CD14-positive monocyte (primary cell): ENCODE data around the gene SDCBP2. TPM values are rescaled to one million over a fixed set of nuclear protein-coding genes. Genes with fewer than 3 reads are reported as not detected.

Experiments
- DNase-seq, 3 donors: peaks; one replicate each; pipeline ENCODE4 v3.0.0-alpha.2; 2011 to 2022
- H2AFZ ChIP-seq: 2 replicates; pipeline ENCODE4 v1.6.0; 2012; ENCODE audit warnings: mild to moderate bottlenecking, low read depth, low read length, inconsistent platforms; ENCODE audit not compliant: insufficient read depth, poor library complexity, severe bottlenecking
- H3K27ac ChIP-seq, 2 donors: 1 replicate in 1 of 2; 2 replicates in 1 of 2; pipeline ENCODE4 v1.5.1; 2012 to 2013; ENCODE audit warnings: low read length in 2 of 2, control low read depth in 1 of 2, inconsistent platforms in 1 of 2, low read depth in 1 of 2, mild to moderate bottlenecking in 1 of 2
- H3K27me3 ChIP-seq, 2 donors: one replicate each; pipeline versions ENCODE4 v1.6.0 to v1.6.1; 2011 to 2013; ENCODE audit warnings: low read length in 2 of 2; ENCODE audit not compliant: control insufficient read depth in 2 of 2, insufficient read depth in 2 of 2
- H3K36me3 ChIP-seq, 2 donors: replicated peaks in 1 of 2; 1 replicate in 1 of 2; 2 replicates in 1 of 2; pipeline versions ENCODE4 v1.5.1 to v1.6.1; 2012 to 2013; ENCODE audit warnings: low read length in 2 of 2, control low read depth in 1 of 2, inconsistent platforms in 1 of 2, mild to moderate bottlenecking in 1 of 2; ENCODE audit not compliant: insufficient read depth in 2 of 2, control insufficient read depth in 1 of 2
- H3K4me1 ChIP-seq, 2 donors: 1 replicate in 1 of 2; 2 replicates in 1 of 2; pipeline versions ENCODE4 v1.5.1 to v1.6.1; 2012 to 2013; ENCODE audit warnings: low read length in 2 of 2, control low read depth in 1 of 2, inconsistent platforms in 1 of 2, mild to moderate bottlenecking in 1 of 2, moderate library complexity in 1 of 2; ENCODE audit not compliant: insufficient read depth in 2 of 2, control insufficient read depth in 1 of 2
- H3K4me2 ChIP-seq: replicated peaks from 2 replicates; pipeline ENCODE3; 2012; ENCODE audit warnings: low read length, moderate library complexity, mild to moderate bottlenecking; ENCODE audit not compliant: poor library complexity, severe bottlenecking; ENCODE audit errors: extremely low read depth
- H3K4me3 ChIP-seq, 3 experiments: fragments of 200-600 bp in 1 of 3; sonication (generic) in 1 of 3; replicated peaks in 1 of 3; 1 replicate in 2 of 3; 2 replicates in 1 of 3; pipeline ENCODE4 v1.5.1; 2011 to 2013; ENCODE audit warnings: low read length in 3 of 3, mild to moderate bottlenecking in 3 of 3, control low read depth in 2 of 3, low read depth in 2 of 3, inconsistent platforms in 1 of 3, moderate library complexity in 1 of 3
- H3K79me2 ChIP-seq: 2 replicates; pipeline ENCODE4 v1.6.0; 2012; ENCODE audit warnings: mild to moderate bottlenecking, control low read depth, inconsistent platforms, low read length, moderate library complexity; ENCODE audit not compliant: insufficient read depth
- H3K9ac ChIP-seq: 2 replicates; pipeline ENCODE4 v1.6.0; 2017; ENCODE audit warnings: low read length, mild to moderate bottlenecking; ENCODE audit not compliant: insufficient read depth, poor library complexity, severe bottlenecking
- H3K9me3 ChIP-seq, 2 donors: replicated peaks in 1 of 2; 1 replicate in 1 of 2; 2 replicates in 1 of 2; pipeline versions ENCODE4 v1.5.1 to v1.6.1; 2012 to 2013; ENCODE audit warnings: low read length in 2 of 2, control low read depth in 1 of 2; ENCODE audit not compliant: control insufficient read depth in 1 of 2, insufficient read depth in 1 of 2
- H4K20me1 ChIP-seq: 2 replicates; pipeline ENCODE4 v1.6.0; 2012; ENCODE audit warnings: mild to moderate bottlenecking, low read length, control low read depth, moderate library complexity; ENCODE audit not compliant: insufficient read depth
- H3K27ac Mint-ChIP-seq, 7 donors: one replicate each; pipeline ENCODE4 v1.8.0; 2020; ENCODE audit warnings: mild to moderate bottlenecking in 7 of 7, mixed read lengths in 7 of 7, moderate library complexity in 6 of 7, inconsistent platforms in 2 of 7
- H3K27me3 Mint-ChIP-seq, 3 donors: one replicate each; pipeline ENCODE4 v1.8.0; 2021 to 2022; ENCODE audit warnings: low read depth in 3 of 3, mild to moderate bottlenecking in 3 of 3, mixed read lengths in 3 of 3, moderate library complexity in 3 of 3, inconsistent platforms in 1 of 3
- H3K36me3 Mint-ChIP-seq, 2 donors: one replicate each; pipeline ENCODE4 v1.8.0; 2020; ENCODE audit warnings: mixed read lengths in 2 of 2, inconsistent platforms in 1 of 2, mild to moderate bottlenecking in 1 of 2
- H3K4me1 Mint-ChIP-seq: one replicate; pipeline ENCODE4 v1.8.0; 2020; ENCODE audit warnings: mild to moderate bottlenecking, mixed read lengths
- H3K4me3 Mint-ChIP-seq, 2 donors: one replicate each; pipeline ENCODE4 v1.8.0; 2020; ENCODE audit warnings: mild to moderate bottlenecking in 2 of 2, mixed read lengths in 2 of 2, moderate library complexity in 1 of 2
- H3K9me3 Mint-ChIP-seq, 7 donors: one replicate each; pipeline ENCODE4 v1.8.0; 2020 to 2022; ENCODE audit warnings: mixed read lengths in 7 of 7, mild to moderate bottlenecking in 6 of 7, moderate library complexity in 6 of 7, inconsistent platforms in 2 of 7
- WGBS: methylation state at CpG from one replicate; pipeline ENCODE4 v1.1.5; 2013; ENCODE audit warnings: missing lambda C conversion rate; ENCODE audit not compliant: insufficient coverage; 5-methylcytosine and 5-hydroxymethylcytosine counted together
- intact Hi-C, 2 donors: fragments of 100-400 bp; cut with micrococcal nuclease; formaldehyde crosslinking; loops; one replicate each; pipeline versions ENCODE4 v1.15.0 to v1.15.1; 2023
- polyA plus RNA-seq, 3 donors: library from polyadenylated mRNA; depleted of rRNA in 1 of 3; unstranded in 2 of 3; stranded (reverse) in 1 of 3; fragments of 300-500 nt in 2 of 3; fragments of >200 nt in 1 of 3; fragmentation: Illumina TruSeq in 2 of 3; gene quantifications; 1 replicate in 2 of 3; 2 replicates in 1 of 3; pipeline ENCODE4 v1.2.3, GENCODE V29; 2012 to 2021
- TF ChIP-seq, protein P1 (sequence below): fragments of 200-600 bp; IDR thresholded peaks from one replicate; pipeline ENCODE4 v1.8.0; 2022; ENCODE audit warnings: antibody characterized with exemption, mild to moderate bottlenecking

Gene SDCBP2
- polyA plus RNA-seq, 3 donors: 0.69 to 1.0 (median 0.71) TPM

DNA sequence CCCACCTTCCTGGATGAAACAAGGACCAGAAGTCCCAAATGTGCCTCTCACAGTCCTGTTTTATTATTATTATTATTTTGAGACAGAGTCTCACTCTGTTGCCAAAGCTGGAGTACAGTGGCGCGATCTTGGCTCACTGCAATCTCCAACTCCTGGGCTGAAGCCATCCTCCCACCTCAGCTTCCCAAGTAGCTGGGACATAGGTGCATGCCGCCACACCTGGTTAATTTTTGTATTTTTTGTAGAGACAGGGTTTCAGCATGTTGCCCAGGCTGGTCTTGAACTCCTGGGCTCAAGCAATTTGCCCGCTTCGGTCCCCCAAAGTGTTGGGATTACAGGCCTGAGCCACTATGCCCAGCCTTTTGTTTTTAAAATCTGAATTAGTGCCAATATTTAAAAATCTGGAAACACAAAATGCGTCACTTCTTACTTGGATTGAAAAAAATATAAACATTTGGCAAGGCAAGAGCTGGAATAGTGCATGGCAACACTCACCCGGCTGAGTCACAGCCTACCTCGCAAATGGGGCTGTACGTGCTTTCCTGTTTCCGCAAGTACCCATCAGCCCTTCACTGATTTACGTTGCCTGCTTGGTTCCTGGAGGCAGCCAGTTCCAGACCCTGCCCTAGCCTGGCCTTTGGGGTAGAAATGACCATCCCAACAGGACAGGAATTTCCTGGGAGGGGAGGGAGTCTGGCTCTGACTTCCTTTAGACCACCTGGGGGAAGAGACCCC lies 6.3 kb downstream of the SDCBP2 start:
- Mint-ChIP-seq H3K36me3 (no peaks in the 10 kb centered on the region), H3K27ac (peak overlapping the region; percentile 18 to 90 (median 74)), H3K27me3 (peaks cover 0 to 3% (median 1%) of the 10 kb centered on the region in 3 donors), H3K4me3 (no peak overlapping the region), H3K4me1 (peaks cover 30% of the 10 kb centered on the region), H3K9me3 (no peaks in the 10 kb centered on the region)
- no peaks in the 10 kb centered on the region for H3K36me3 ChIP-seq
- H3K79me2 ChIP-seq: peaks cover 22% of the 10 kb centered on the region
- no peaks in the 10 kb centered on the region for H4K20me1 ChIP-seq
- peak overlapping the region in 1 of 2 donors; percentile 7 for H3K27ac ChIP-seq
- peak overlapping the region; percentile 41 for H2AFZ ChIP-seq
- intact Hi-C loops: no loop called here
- DNase-seq: peak; percentile 70 to 81 (median 78)
- no peak overlapping the region for H3K9ac ChIP-seq
- H3K4me1 ChIP-seq: peaks cover 16 to 31% of the 10 kb centered on the region in 2 donors
- WGBS: 48% methylated on average over 8 of the region's 11 CpGs
- no peak overlapping the region for H3K4me3 ChIP-seq
- H3K4me2 ChIP-seq: no peak overlapping the region
- no peaks in the 10 kb centered on the region for H3K9me3 ChIP-seq
- H3K27me3 ChIP-seq: no peaks in the 10 kb centered on the region
- TF ChIP-seq, protein P1, sequence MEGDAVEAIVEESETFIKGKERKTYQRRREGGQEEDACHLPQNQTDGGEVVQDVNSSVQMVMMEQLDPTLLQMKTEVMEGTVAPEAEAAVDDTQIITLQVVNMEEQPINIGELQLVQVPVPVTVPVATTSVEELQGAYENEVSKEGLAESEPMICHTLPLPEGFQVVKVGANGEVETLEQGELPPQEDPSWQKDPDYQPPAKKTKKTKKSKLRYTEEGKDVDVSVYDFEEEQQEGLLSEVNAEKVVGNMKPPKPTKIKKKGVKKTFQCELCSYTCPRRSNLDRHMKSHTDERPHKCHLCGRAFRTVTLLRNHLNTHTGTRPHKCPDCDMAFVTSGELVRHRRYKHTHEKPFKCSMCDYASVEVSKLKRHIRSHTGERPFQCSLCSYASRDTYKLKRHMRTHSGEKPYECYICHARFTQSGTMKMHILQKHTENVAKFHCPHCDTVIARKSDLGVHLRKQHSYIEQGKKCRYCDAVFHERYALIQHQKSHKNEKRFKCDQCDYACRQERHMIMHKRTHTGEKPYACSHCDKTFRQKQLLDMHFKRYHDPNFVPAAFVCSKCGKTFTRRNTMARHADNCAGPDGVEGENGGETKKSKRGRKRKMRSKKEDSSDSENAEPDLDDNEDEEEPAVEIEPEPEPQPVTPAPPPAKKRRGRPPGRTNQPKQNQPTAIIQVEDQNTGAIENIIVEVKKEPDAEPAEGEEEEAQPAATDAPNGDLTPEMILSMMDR: no peak

DNA sequence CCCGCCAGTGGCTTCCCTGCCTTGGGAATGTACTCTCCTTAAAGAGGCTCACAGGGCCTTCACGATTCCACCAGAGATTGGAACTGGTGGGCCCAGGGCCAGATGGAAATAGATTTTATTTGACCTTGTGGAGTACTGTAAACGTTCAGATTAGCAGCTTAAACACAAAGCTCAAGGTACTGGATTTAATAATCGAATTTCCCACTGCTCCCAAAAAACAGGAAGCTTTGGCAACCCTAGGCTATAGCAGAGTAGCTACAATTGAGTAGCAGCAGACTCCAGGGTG lies 7.3 kb downstream of the SDCBP2 start:
- H3K4me2 ChIP-seq: no peak overlapping the region
- TF ChIP-seq, protein P1: no peak
- no peaks in the 10 kb centered on the region for H3K36me3 Mint-ChIP-seq
- peaks cover 0 to 3% (median 1%) of the 10 kb centered on the region in 3 donors for H3K27me3 Mint-ChIP-seq
- no peak overlapping the region for H2AFZ ChIP-seq
- intact Hi-C loops: no loop called here
- H3K4me1 Mint-ChIP-seq: peaks cover 25% of the 10 kb centered on the region
- H3K36me3 ChIP-seq: no peaks in the 10 kb centered on the region
- no peaks in the 10 kb centered on the region for H3K9me3 ChIP-seq
- H4K20me1 ChIP-seq: no peaks in the 10 kb centered on the region
- H3K4me3 Mint-ChIP-seq: no peak overlapping the region
- no peaks in the 10 kb centered on the region for H3K27me3 ChIP-seq
- peak overlapping the region in 3 of 7 donors; percentile 30 to 74 (median 58) for H3K27ac Mint-ChIP-seq
- H3K79me2 ChIP-seq: peaks cover 11% of the 10 kb centered on the region
- H3K9ac ChIP-seq: no peak overlapping the region
- WGBS: 81% methylated on average over 3 of the region's 4 CpGs
- DNase-seq: no peak
- H3K4me1 ChIP-seq: peaks cover 16 to 28% of the 10 kb centered on the region in 2 donors
- no peaks in the 10 kb centered on the region for H3K9me3 Mint-ChIP-seq
- H3K4me3 ChIP-seq: no peak overlapping the region
- H3K27ac ChIP-seq: no peak overlapping the region
